GDM1 (cell line): Measurements from ENCODE around the gene KCND3.
"Not testable (repeated sequence)": the region's sequence is repeated elsewhere in the genome, so short reads cannot be mapped to it uniquely, and the experiment has no call there.

Experiments used
- DNase-seq: peaks from one replicate; lab custom pipeline; 2025; lab: John Stamatoyannopoulos, UW

KCND3 gene

GRCh38 chr1:111812306-111812705 lies 177.2 kb downstream of the KCND3 start:
- no peak for DNase-seq

GRCh38 chr1:111811891-111812290 lies 177.6 kb downstream of the KCND3 start:
- DNase-seq: no peak

DNA sequence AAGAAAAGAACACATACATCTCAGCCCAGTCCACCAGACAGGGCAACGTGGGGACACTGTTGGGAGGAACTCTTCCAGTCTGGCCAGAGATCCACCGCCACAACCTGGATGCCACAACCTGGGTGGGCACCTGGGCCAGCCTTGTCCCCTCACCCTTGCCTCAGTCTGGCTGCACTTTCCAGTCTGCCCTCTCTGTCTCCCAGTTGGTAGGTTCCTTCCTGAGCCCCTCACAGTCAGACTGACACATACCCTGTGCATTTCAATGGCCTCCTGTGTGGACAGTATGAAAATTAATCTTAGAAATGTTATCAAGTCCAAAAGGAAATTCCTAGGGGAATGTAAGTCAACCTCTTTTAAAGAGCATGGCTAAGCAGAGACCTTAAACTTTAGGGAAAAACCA lies 184.2 kb downstream of the KCND3 start:
- DNase-seq: no peak

DNA sequence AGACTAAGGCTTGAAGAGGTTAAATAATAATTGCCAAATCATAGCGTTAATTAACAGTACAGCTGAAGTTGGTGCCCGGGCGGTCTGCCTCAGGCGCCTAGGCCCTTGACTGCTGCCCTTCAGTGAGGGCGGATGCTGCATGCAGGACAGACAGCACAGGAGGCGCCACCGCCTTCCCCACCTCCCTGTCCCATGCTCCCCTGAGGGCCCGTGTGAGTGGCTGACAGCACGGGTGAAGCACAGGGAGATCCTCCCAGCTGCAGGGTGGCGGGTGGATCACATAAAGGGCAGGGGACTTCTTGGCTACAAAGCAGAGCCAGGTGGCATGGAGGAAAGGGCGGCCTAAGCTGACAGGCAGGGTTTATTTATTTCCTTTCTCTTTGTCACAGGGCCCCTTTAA lies 184.7 kb downstream of the KCND3 start:
- DNase-seq: no peak

- DNase-seq: no peak
These were observed 185.5 kb downstream of the KCND3 start for GRCh38 chr1:111803951-111804350.

DNA sequence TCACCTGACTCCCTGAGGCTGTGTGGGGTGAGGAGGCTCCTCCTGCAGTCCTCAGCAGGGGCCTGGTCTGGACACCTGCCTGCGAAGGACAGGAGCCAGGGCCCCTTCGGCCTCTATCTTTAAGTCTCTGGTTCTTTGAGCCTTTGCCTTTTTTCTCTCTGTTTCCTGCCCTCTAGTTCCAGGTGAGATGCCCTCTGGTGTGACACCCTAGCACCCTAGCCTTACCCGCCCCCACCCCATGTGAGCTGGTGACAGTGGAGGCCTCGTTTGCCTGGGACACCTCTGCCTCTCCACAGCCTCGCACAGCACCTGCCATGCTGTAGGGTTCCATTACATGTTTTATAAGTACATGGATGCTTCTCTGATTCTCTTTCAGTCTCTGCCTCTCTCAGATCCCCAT lies 186.5 kb downstream of the KCND3 start:
- DNase-seq: no peak

DNA sequence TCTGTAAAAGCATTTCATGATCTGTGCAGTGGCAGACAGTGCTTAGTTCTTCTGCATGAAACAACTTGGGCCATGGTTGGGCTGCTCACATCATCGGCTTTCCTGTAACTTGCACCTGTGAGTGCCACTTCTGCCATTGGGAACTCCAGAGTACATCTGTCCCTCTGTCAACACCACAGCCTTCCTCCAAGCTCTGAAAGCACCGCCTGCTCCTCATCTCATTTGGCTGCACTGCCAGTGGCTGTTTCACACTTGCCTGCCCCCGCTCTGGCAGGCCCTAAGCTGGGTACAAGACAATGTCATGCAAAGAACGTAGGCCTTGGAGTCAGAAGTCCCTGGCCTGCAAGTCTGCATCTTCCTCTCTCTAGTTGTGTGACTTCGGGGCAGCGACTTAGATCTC lies 187.4 kb downstream of the KCND3 start:
- no peak for DNase-seq

DNA sequence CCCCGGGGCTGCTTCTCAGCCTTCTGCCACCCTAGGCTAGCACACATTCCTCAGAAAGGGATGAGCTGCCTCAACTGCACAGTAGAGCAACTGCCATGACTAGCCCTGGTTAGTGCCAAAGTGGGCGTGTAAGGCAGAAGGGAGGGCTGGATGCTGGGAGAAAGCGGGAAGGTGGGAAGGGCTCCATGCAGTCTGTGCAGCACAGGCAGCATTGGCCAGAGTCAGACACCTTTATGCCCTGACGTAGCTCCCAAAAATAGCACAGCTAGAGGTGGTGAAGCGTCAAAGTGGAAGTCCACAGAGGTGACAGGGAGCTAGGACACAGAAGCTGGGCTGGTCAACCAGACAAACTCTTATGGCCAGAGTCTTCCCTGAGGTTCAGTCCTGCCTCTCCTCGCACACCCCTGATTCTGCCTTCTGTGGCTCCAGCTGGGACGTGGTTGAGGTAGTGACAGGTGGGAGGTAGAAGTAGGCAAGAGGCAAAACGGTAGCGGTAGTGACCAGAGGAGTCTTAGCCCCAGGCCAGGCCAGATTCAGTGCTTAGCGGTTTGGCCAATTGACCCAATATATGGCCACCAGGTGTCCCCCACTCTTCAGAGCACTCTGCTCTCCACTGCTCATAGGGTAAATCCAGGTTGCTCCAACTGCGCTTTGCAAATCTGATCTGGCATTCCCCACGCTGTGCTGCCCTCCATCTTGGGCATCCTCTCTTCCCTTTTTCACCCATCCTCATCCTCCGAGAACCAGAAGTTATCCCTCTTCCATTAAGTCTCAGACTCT lies 188.2 kb downstream of the KCND3 start:
- DNase-seq: no peak

DNA sequence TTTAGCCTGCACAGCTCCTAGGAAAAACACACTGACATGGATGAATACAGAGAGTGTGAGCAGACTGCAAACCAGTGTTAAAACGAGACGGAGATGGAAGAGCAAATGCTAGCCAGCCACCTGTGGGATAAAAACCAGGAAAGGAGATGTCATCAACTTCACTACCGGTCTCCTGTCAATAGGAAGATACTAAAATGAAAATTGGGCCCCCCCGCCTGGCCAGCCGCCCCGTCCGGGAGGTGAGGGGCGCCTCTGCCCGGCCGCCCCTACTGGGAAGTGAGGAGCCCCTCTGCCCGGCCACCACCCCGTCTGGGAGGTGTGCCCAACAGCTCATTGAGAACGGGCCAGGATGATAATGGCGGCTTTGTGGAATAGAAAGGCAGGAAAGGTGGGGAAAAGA lies 189.7 kb downstream of the KCND3 start:
- DNase-seq: not testable (repeated sequence)

DNA sequence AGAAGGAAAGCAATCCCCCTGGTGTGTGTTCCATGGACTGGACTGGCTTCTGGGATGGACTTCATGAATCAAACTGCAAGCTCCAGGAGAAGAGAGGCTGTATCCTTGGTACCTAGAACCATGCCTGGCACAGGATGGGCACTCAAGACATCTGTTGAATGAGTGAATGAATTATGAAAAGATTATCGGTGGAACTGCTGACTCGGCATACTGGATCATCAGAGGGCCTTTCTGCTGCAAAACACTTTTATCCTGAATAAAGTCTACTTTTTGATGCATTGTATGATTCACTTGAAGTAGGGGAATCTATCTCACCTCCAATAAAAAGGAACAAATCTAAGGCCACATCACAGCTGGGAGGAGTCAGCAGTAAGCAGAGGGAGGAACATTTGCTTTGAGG lies 190.9 kb downstream of the KCND3 start:
- DNase-seq: no peak

DNA sequence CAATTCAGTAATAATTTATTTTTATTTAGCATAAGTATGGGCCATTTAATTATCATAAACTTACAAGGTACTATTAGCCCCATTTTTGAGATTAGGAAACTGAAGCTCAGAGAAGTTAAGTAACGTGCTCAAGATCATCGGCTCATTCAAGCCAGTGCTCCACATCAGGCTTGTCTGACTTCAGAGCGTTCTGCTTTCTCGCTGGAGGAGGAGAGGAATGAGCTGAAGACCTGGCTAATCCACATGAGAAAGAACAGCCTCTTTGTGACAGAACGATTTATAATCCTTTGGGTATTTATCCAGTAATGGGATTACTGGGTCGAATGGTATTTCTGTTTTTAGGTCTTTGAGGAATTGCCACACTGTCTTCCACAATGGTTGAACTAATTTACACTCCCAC lies 194.1 kb downstream of the KCND3 start:
- DNase-seq: no peak

GRCh38 chr1:111793923-111794322 lies 195.5 kb downstream of the KCND3 start:
- DNase-seq: no peak

GRCh38 chr1:111792249-111792648 lies 197.2 kb downstream of the KCND3 start:
- no peak for DNase-seq

DNA sequence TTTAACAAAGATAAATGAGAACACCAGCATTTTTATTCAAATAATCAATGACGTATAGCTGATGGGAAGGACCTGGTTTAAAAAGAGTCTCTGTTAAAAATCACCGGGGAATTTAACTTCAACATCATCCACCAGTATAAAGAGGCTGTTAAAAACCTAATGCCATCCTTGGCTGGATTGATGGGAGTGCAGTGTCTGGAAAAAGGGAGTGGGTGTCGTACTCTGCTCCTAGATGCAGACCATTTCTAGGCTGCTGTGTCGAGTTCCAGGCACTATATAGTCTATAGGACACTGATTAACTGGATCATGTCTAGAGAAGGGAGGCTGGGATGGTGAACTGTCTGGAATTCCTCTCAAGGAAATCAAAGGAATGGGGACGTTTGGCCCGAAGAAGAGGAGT lies 197.7 kb downstream of the KCND3 start:
- no peak for DNase-seq

- DNase-seq: no peak
These were observed 199.7 kb downstream of the KCND3 start for GRCh38 chr1:111789666-111790316.

DNA sequence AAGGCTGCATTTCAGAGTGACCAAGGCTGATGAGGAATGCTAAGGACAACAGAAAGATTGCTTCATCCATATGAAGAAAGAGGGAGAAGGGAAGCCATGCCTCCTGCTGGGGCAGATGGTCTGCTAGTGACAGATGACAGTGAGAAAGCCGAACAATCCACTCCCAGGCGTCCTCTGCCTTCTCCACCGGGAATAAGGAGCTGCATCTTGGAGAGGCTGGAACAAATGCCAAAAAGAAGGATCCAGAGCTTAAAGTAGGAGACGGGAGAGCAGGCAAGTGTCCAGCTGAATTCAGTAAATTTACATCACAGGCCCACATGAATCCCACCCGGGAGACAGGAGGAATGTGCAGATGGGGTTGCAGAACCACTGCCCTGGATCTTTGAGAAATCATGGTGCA lies 200.3 kb downstream of the KCND3 start:
- DNase-seq: no peak

- DNase-seq: no peak
These were observed 202.7 kb downstream of the KCND3 start for GRCh38 chr1:111786669-111787207.

DNA sequence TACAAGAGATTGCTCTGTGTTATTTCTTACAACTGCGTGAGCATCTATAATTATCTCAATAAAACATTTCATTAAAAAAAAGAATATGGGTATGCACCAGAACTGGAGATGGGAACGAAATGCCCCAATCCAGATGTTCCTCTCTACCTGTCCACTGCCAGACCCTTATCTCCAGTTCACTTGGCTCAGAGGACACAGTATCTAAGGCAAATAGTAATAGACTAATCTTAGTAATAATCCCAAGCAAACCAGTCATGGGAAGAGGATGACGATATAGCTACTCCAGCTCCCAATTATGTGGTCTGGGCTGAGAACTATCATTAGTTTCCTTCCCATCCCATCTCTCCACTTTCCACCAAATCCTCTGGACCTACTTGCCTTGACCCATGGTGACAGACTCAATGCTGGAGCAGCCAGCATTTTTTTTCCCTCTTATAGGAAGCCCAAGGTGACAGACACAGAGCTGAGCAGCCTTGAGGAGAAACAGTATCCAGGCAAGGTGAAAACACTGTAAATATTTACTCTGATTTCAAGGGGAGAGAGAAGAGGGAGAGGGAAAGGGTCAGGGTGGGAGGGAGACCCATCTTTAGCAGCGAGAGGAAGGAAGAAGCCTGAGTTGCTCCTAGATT lies 205.1 kb downstream of the KCND3 start:
- DNase-seq: no peak

GRCh38 chr1:111779546-111779945 lies 209.9 kb downstream of the KCND3 start:
- no peak for DNase-seq

GRCh38 chr1:111778541-111779051 lies 210.9 kb downstream of the KCND3 start:
- no peak for DNase-seq

DNA sequence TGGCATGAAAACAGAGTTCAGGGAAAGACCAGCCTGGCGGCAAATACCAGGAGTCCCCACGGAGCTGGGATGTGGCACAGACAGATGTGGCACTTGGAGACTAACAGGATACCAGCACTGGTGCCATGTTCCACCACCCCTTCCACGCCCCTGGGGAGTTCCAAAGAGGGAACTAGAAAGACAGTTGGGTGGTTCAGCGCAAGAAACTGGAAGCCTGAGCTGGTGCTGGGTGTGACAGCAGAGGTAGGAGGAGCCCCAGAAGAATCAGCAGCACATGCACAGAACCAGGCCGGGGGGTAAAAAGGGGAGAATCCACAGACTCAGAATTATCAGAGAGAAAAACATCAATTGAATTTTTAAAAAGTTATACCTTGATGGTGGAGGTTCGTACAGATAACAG lies 211.4 kb downstream of the KCND3 start:
- DNase-seq: no peak

DNA sequence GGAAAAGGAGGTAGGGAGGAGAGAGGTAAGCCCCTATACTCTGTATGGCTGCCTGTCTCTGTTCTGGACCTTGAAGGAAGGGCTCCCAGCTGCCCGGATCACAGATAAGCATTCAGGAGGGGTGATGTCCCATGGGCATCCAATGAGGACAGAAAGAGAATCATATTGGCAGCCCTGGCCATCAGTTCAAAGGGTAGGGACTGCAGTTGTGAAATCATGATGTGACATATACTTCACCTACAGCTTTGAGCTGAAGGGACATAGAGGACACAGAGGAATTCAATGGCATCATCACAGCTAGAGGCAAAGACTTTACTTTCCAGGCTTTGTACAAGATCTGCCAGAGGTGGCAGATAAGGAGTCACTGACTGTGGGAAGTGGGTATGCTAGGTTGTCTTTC lies 212.2 kb downstream of the KCND3 start:
- DNase-seq: no peak

GRCh38 chr1:111776861-111777260 lies 212.6 kb downstream of the KCND3 start:
- DNase-seq: no peak
